CD4-positive, alpha-beta T cell (primary cell): ENCODE results near the gene CD109. TPM values are rescaled to one million over a fixed set of nuclear protein-coding genes. Genes with fewer than 3 reads are reported as not detected.
A peak's percentile ranks its signal among the peaks of the same experiment; 100 is the strongest.

Experiments
- ATAC-seq: fragments of 200-7000 bp; cut with Tn5 transposase; one replicate; pipeline ENCODE4 v1.10.0; 2022; ENCODE audit warnings: mild to moderate bottlenecking; ENCODE audit not compliant: poor library complexity
- CTCF ChIA-PET: fragments of 350-600 bp; sonication (Branson Sonifier 250); formaldehyde crosslinking; loops from one replicate; lab custom pipeline; 2021; ENCODE audit warnings: antibody characterized with exemption, inconsistent platforms; lab: Charles Lee
- POLR2A ChIA-PET: fragments of 350-600 bp; sonication (Branson Sonifier 250); formaldehyde crosslinking; loops from one replicate; lab custom pipeline; 2021; ENCODE audit warnings: antibody characterized with exemption, inconsistent platforms; lab: Charles Lee
- DNase-seq, 14 experiments: peaks; one replicate each; pipeline ENCODE4 v3.0.0-alpha.2; 2013 to 2020; ENCODE audit warnings: mixed read lengths in 2 of 14
- H3K27ac ChIP-seq, 2 donors: one replicate each; pipeline versions ENCODE4 v1.5.1 to v1.7.0; 2013; ENCODE audit warnings: low read length in 2 of 2, low read depth in 1 of 2, mild to moderate bottlenecking in 1 of 2
- H3K27me3 ChIP-seq, 2 experiments: 1 replicate in 1 of 2; 2 replicates in 1 of 2; pipeline versions ENCODE4 v1.6.1 to v1.7.0; 2013; ENCODE audit warnings: low read length in 2 of 2, control low read depth in 1 of 2, mild to moderate bottlenecking in 1 of 2, moderate library complexity in 1 of 2; ENCODE audit not compliant: insufficient read depth in 2 of 2, control insufficient read depth in 1 of 2
- H3K36me3 ChIP-seq: one replicate; pipeline ENCODE4 v1.6.1; 2013; ENCODE audit warnings: low read length, control low read depth; ENCODE audit not compliant: insufficient read depth
- H3K4me1 ChIP-seq: one replicate; pipeline ENCODE4 v1.6.1; 2013; ENCODE audit warnings: low read length, control low read depth; ENCODE audit not compliant: insufficient read depth
- H3K4me3 ChIP-seq: one replicate; pipeline ENCODE4 v1.5.1; 2013; ENCODE audit warnings: mild to moderate bottlenecking, low read length, moderate library complexity
- H3K9me3 ChIP-seq, 2 experiments: 1 replicate in 1 of 2; 2 replicates in 1 of 2; pipeline versions ENCODE4 v1.6.1 to v1.7.0; 2013; ENCODE audit warnings: low read length in 2 of 2, mild to moderate bottlenecking in 2 of 2, control low read depth in 1 of 2, moderate library complexity in 1 of 2; ENCODE audit not compliant: control insufficient read depth in 1 of 2, insufficient read depth in 1 of 2
- H3K27ac Mint-ChIP-seq: one replicate; pipeline ENCODE4 v1.8.0; 2020; ENCODE audit warnings: mixed read lengths
- H3K27me3 Mint-ChIP-seq: one replicate; pipeline ENCODE4 v1.8.0; 2021; ENCODE audit warnings: mixed read lengths
- H3K36me3 Mint-ChIP-seq: one replicate; pipeline ENCODE4 v1.8.0; 2021; ENCODE audit warnings: low read depth, mixed read lengths
- H3K4me1 Mint-ChIP-seq: one replicate; pipeline ENCODE4 v1.8.0; 2021; ENCODE audit warnings: low read depth, mixed read lengths
- H3K4me3 Mint-ChIP-seq: one replicate; pipeline ENCODE4 v1.8.0; 2020; ENCODE audit warnings: mild to moderate bottlenecking, mixed read lengths
- H3K9me3 Mint-ChIP-seq: one replicate; pipeline ENCODE4 v1.8.0; 2020; ENCODE audit warnings: mixed read lengths
- CTCF ChIP-seq: fragments of 200-600 bp; IDR thresholded peaks from one replicate; pipeline ENCODE4 v1.8.0; 2022; ENCODE audit warnings: antibody characterized with exemption, mild to moderate bottlenecking
- intact Hi-C, 2 experiments: fragments of 100-400 bp; cut with DNase I in 1 of 2; cut with micrococcal nuclease in 1 of 2; formaldehyde crosslinking; loops; one replicate each; pipeline versions ENCODE4 v1.15.1 to v1.9.0; 2023 to 2025; cut with DNase I, micrococcal nuclease
- total RNA-seq, 174 experiments: library from RNA in 2 of 174; stranded (reverse) in 2 of 174; gene quantifications; one replicate each; pipeline ENCODE4 v1.2.3 and lab custom pipeline; 2021 to 2026

CD109 gene
- total RNA-seq, 2 experiments from 2014 or later = 0.75 to 0.80 TPM

DNA sequence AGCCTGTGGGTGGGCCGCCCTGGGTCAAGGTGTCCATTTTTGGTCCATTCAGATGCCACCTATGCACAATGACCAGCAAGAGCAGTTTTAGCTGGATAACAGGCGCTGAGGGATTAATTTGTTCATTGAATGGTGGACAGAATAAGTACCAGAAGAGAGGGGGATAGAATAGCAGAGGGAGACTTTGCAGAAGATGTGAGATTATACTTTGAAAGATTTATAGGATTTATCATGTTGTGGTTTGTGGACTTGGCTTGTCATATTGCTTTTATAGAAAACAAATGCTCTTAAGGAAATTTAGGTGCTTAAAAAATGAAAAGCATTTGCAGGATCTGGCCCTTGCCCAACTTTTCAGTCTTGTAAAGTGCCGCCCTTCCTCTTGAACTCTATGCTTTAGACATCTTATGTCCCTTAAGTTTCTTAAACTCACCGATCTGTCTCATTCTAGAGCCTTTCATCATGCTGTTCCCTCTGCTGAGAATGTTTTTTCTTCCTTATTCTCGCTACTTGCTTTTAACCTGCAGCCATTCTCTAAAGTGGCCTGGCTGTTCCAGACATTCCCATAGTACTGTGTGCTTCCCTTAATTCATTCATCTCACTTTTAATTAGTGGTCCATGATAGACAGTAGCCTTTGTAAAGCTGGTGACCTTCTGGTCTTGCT, 42.5 kb downstream of the CD109 start:
- H3K27me3 ChIP-seq = no peaks in the 10 kb centered on the region
- no peak for DNase-seq
- H3K9me3 Mint-ChIP-seq = no peaks in the 10 kb centered on the region
- H3K4me1 Mint-ChIP-seq = no peaks in the 10 kb centered on the region
- H3K4me3 ChIP-seq = no peak overlapping the region
- intact Hi-C loops = loop anchor here (1.0 to 10.0 kb wide), 3 partner anchors 836 to 1789 kb away; no protein-coding TSS in a partner anchor
- no peaks in the 10 kb centered on the region for H3K9me3 ChIP-seq
- no peaks in the 10 kb centered on the region for H3K36me3 Mint-ChIP-seq
- no peaks in the 10 kb centered on the region for H3K4me1 ChIP-seq
- CTCF ChIA-PET = interaction anchor here (1.0 to 5.0 kb wide), 5 partner anchors 10 to 1546 kb away, joined by 3 to 90 read pairs (median 5); partner anchors contain the start of gene TMEM30A
- H3K27ac ChIP-seq = no peak overlapping the region
- H3K36me3 ChIP-seq = no peaks in the 10 kb centered on the region
- no peak for TF ChIP-seq CTCF
- H3K27ac Mint-ChIP-seq = no peak overlapping the region
- POLR2A ChIA-PET = interaction anchor here (1.0 kb wide), 1 partner anchor 1470 kb away, joined by 9 read pairs; no protein-coding TSS in a partner anchor
- no peaks in the 10 kb centered on the region for H3K27me3 Mint-ChIP-seq
- no peak overlapping the region for H3K4me3 Mint-ChIP-seq
- no peak for ATAC-seq

- Histone ChIP-seq H3K36me3 (no peaks in the 10 kb centered on the region), H3K27me3 (no peaks in the 10 kb centered on the region), H3K9me3 (no peaks in the 10 kb centered on the region), H3K27ac (no peak overlapping the region), H3K4me3 (no peak overlapping the region), H3K4me1 (no peaks in the 10 kb centered on the region)
- no peaks in the 10 kb centered on the region for H3K4me1 Mint-ChIP-seq
- CTCF ChIA-PET = interaction anchor here (1.0 to 5.0 kb wide), 5 partner anchors 9 to 1545 kb away, joined by 3 to 90 read pairs (median 5); partner anchors contain the start of gene TMEM30A
- no peak overlapping the region for H3K27ac Mint-ChIP-seq
- H3K9me3 Mint-ChIP-seq = no peaks in the 10 kb centered on the region
- no peak overlapping the region for H3K4me3 Mint-ChIP-seq
- DNase-seq = peak in 3 of 14 experiments; percentile 66 to 79 (median 78)
- intact Hi-C loops = loop anchor here (1.0 to 10.0 kb wide), 3 partner anchors 836 to 1788 kb away; no protein-coding TSS in a partner anchor
- H3K36me3 Mint-ChIP-seq = no peaks in the 10 kb centered on the region
- POLR2A ChIA-PET = interaction anchor here (1.0 kb wide), 1 partner anchor 1469 kb away, joined by 9 read pairs; no protein-coding TSS in a partner anchor
- H3K27me3 Mint-ChIP-seq = no peaks in the 10 kb centered on the region
- ATAC-seq = peak; percentile 64
- TF ChIP-seq CTCF = peak; percentile 76
Measured at GRCh38 chr6:73739096-73739495, 43.1 kb downstream of the CD109 start.

DNA sequence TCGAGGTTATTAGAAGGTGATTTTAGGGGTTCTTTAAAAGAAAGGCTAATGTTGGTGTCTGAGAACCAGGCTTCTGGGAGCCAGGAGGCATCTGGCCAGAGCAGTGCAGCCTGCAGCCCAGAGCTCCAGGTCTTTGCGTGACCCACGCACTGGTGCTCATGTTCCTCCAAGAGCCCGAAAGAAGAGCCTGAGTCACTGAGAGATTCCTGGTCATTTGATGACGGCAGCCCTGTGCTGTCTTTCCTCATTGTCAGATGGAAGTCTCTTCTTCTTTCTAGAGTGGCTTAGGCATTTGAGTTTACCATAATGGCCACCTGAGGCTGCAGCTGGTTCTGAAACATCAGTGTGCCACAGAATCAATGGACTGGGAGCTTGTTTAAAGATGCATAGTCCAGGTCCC, 46.4 kb downstream of the CD109 start:
- no peak overlapping the region for H3K27ac Mint-ChIP-seq
- Histone ChIP-seq H3K9me3 (no peaks in the 10 kb centered on the region), H3K4me3 (no peak overlapping the region), H3K27ac (no peak overlapping the region), H3K27me3 (no peaks in the 10 kb centered on the region), H3K4me1 (no peaks in the 10 kb centered on the region), H3K36me3 (no peaks in the 10 kb centered on the region)
- H3K9me3 Mint-ChIP-seq = no peaks in the 10 kb centered on the region
- intact Hi-C loops = no loop called here
- no peaks in the 10 kb centered on the region for H3K27me3 Mint-ChIP-seq
- no peaks in the 10 kb centered on the region for H3K36me3 Mint-ChIP-seq
- no peaks in the 10 kb centered on the region for H3K4me1 Mint-ChIP-seq
- no peak overlapping the region for H3K4me3 Mint-ChIP-seq
- ATAC-seq = no peak
- no peak for TF ChIP-seq CTCF
- DNase-seq = no peak
- POLR2A ChIA-PET = no interaction called here
- CTCF ChIA-PET = interaction anchor here (2.9 kb wide), 1 partner anchor 1467 kb away, joined by 7 read pairs; no protein-coding TSS in a partner anchor
